ENCODE measurements around the gene CNOT3. TPM values are rescaled to one million over a fixed set of nuclear protein-coding genes. Genes with fewer than 3 reads are reported as not detected.

Gene CNOT3
- total RNA-seq, 1 experiment from 2014 or later = 77.7 TPM

DNA sequence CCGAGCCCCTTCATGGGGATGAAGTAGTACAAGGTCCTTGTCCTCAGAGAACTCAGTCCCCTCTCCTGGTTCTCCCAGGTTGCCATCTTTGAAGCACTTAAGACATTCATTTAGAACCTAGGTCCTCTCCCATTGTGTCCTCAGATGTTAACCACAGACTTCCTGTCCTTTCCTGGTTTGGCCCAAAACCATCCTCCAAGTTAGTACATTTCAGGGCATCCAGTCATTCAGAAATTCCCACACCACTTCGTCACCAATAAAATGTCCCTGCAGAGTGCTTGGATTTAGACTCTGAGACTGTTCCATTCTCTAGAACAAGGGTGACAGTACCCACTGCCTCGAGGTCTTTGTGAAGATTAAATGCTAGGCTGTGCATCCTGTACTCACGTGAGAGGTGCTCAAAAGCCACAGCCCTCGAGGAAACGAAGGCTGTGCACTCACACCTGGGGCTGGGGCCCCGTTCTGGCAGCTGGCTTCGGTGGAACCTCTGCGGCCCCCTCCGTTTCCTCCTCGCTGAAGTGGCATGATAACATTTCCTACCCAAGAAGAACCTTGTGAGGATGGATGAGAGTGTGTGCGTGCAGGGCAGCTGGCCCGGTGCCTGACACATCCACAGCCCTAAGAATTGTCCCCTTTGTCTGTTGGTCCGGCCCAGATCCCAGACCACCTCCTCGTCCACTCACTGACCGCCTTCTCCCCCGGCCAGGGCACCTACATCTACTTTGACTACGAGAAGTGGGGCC, 17.2 kb downstream of the CNOT3 start:
- Mint-ChIP-seq H3K4me1 (ENCODE audit: low read depth, unreplicated experiment) (peaks cover 15% of the 10 kb centered on the region), H3K4me3 (ENCODE audit: unreplicated experiment) (no peak overlapping the region), H3K27ac (ENCODE audit: unreplicated experiment) (no peak overlapping the region), H3K27me3 (ENCODE audit: insufficient read depth, unreplicated experiment) (no peaks in the 10 kb centered on the region), H3K9me3 (ENCODE audit: unreplicated experiment) (no peaks in the 10 kb centered on the region), H3K36me3 (ENCODE audit: insufficient read depth, unreplicated experiment) (peaks cover 91% of the 10 kb centered on the region)
- intact Hi-C loops (cut with micrococcal nuclease; ENCODE audit: unreplicated experiment) = no loop called here
- Histone ChIP-seq H3K9me3 (no peaks in the 10 kb centered on the region), H3K27me3 (replicated peaks; ENCODE audit: control insufficient read depth, insufficient read depth, low read length) (no peaks in the 10 kb centered on the region), H3K36me3 (ENCODE audit: control insufficient read depth, insufficient read depth, low read length) (peaks cover 10% of the 10 kb centered on the region), H3K4me3 (ENCODE audit: low read depth, low read length) (no peak overlapping the region), H3K4me1 (peaks cover 10% of the 10 kb centered on the region)
- ChIA-PET POLR2A (no interaction called here), CTCF (no interaction called here)
- TF ChIP-seq CTCF (IDR thresholded peaks at IDR 0.05; ENCODE audit: insufficient read depth in 1 of 2, low read depth in 1 of 2, low read length in 1 of 2, severe bottlenecking in 1 of 2, unreplicated experiment in 1 of 2) = no peak
- DNase-seq = no peak
- BruUV-seq (replicated peaks) = no TSS peak

- Histone ChIP-seq H3K36me3 (ENCODE audit: control insufficient read depth, insufficient read depth, low read length) (peaks cover 10% of the 10 kb centered on the region), H3K4me1 (peaks cover 12% of the 10 kb centered on the region), H3K4me3 (ENCODE audit: low read depth, low read length) (no peak overlapping the region), H3K27me3 (replicated peaks; ENCODE audit: control insufficient read depth, insufficient read depth, low read length) (no peaks in the 10 kb centered on the region), H3K9me3 (no peaks in the 10 kb centered on the region)
- H3K4me1 Mint-ChIP-seq (ENCODE audit: low read depth, unreplicated experiment) = peaks cover 16% of the 10 kb centered on the region
- no peaks in the 10 kb centered on the region for H3K9me3 Mint-ChIP-seq (ENCODE audit: unreplicated experiment)
- intact Hi-C loops (cut with micrococcal nuclease; ENCODE audit: unreplicated experiment) = no loop called here
- no peak for TF ChIP-seq CTCF (IDR thresholded peaks at IDR 0.05; ENCODE audit: insufficient read depth in 1 of 2, low read depth in 1 of 2, low read length in 1 of 2, severe bottlenecking in 1 of 2, unreplicated experiment in 1 of 2)
- BruUV-seq (replicated peaks) = no TSS peak
- ChIA-PET CTCF (no interaction called here), POLR2A (no interaction called here)
- no peak overlapping the region for H3K27ac Mint-ChIP-seq (ENCODE audit: unreplicated experiment)
- no peak for DNase-seq
- H3K27me3 Mint-ChIP-seq (ENCODE audit: insufficient read depth, unreplicated experiment) = no peaks in the 10 kb centered on the region
- peaks cover 93% of the 10 kb centered on the region for H3K36me3 Mint-ChIP-seq (ENCODE audit: insufficient read depth, unreplicated experiment)
- no peak overlapping the region for H3K4me3 Mint-ChIP-seq (ENCODE audit: unreplicated experiment)
Observed at GRCh38 chr19:54155694-54156093, 18.1 kb downstream of the CNOT3 start.

DNA sequence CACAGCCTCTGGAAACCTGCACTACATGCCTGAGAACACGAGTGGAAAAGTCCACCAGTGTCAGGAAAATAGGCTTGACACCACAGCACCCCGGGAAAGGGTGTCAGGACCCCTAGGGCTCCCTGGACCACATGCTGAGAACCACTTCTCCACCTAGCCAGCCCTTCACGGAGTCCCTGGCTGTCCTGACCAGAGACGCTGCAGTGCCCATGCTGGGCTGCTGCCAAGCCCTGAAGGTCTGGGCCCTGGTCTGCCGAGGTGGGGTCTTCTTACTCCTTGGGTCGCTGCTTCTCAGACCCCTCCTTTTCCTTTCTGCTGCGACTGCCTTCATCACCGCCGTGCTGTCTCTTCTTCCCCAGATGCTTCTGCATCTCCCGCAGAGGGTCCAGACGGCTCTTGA, 18.9 kb downstream of the CNOT3 start:
- no peaks in the 10 kb centered on the region for H3K27me3 Mint-ChIP-seq (ENCODE audit: insufficient read depth, unreplicated experiment)
- peaks cover 23% of the 10 kb centered on the region for H3K4me1 Mint-ChIP-seq (ENCODE audit: low read depth, unreplicated experiment)
- peaks cover 91% of the 10 kb centered on the region for H3K36me3 Mint-ChIP-seq (ENCODE audit: insufficient read depth, unreplicated experiment)
- H3K4me1 ChIP-seq = peaks cover 15% of the 10 kb centered on the region
- H3K27ac Mint-ChIP-seq (ENCODE audit: unreplicated experiment) = peak overlapping the region; percentile 60
- DNase-seq = no peak
- intact Hi-C loops (cut with micrococcal nuclease; ENCODE audit: unreplicated experiment) = no loop called here
- no TSS peak for BruUV-seq (replicated peaks)
- H3K9me3 ChIP-seq = no peaks in the 10 kb centered on the region
- TF ChIP-seq CTCF (IDR thresholded peaks at IDR 0.05; ENCODE audit: insufficient read depth in 1 of 2, low read depth in 1 of 2, low read length in 1 of 2, severe bottlenecking in 1 of 2, unreplicated experiment in 1 of 2) = no peak
- ChIA-PET POLR2A (interaction anchor here (0.7 to 1.2 kb wide), 2 partner anchors 19 to 33 kb away, joined by 3 to 7 read pairs; partner anchors contain the start of genes CNOT3 and MBOAT7), CTCF (interaction anchor here (0.7 kb wide), 1 partner anchor 174 kb away, joined by 3 read pairs; no protein-coding TSS in a partner anchor)
- no peak overlapping the region for H3K4me3 ChIP-seq (ENCODE audit: low read depth, low read length)
- no peaks in the 10 kb centered on the region for H3K27me3 ChIP-seq (replicated peaks; ENCODE audit: control insufficient read depth, insufficient read depth, low read length)
- H3K9me3 Mint-ChIP-seq (ENCODE audit: unreplicated experiment) = no peaks in the 10 kb centered on the region
- peak overlapping the region; percentile 41 for H3K4me3 Mint-ChIP-seq (ENCODE audit: unreplicated experiment)
- H3K36me3 ChIP-seq (ENCODE audit: control insufficient read depth, insufficient read depth, low read length) = peaks cover 8% of the 10 kb centered on the region

Data from Caco-2 (cell line).